NCI-H748 treated with DMSO at 0.1 percent for 48 hours (cell line): Measurements from ENCODE around the gene FAAP20.

ENCODE experiments used
- DNase-seq: peaks from one replicate; lab custom pipeline; 2025; lab: John Stamatoyannopoulos, UW

The FAAP20 gene, protein sequence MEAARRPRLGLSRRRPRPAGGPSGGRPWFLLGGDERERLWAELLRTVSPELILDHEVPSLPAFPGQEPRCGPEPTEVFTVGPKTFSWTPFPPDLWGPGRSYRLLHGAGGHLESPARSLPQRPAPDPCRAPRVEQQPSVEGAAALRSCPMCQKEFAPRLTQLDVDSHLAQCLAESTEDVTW

DNA sequence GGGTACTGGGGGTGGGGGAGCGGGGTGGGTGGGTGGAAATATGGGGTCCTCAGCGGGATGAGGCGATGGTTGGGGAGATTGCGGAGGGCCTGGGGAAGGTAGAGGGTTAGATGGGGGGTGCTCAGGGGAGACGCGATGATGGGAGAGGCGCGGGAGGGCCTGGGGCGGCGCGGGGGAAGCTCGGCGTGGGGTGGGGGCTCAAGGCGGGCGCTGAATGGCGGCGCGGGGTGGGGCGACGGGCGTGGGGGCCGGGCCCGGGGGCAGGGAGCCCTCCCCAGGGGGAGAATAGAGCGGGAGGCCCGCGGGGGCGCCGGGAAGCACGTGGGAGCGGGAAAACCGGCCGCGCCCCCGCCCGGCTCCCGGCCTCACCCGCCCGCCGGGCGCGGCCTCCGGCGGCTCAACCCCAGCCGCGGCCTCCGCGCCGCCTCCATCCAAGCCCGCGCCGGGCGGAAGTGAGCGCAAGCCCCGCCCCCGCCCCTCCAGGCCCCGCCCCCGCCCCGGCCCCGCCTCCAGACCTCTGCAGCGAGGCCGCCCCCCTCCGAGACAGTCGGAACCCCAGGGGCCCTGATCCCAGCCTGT lies at the start of gene FAAP20:
Gene FAAP20, minus strand, starts transcription at position 454 of the 579 bp plus-strand sequence. Its CDS starts 23 bp downstream, at position 431.
- no peak for DNase-seq

DNA sequence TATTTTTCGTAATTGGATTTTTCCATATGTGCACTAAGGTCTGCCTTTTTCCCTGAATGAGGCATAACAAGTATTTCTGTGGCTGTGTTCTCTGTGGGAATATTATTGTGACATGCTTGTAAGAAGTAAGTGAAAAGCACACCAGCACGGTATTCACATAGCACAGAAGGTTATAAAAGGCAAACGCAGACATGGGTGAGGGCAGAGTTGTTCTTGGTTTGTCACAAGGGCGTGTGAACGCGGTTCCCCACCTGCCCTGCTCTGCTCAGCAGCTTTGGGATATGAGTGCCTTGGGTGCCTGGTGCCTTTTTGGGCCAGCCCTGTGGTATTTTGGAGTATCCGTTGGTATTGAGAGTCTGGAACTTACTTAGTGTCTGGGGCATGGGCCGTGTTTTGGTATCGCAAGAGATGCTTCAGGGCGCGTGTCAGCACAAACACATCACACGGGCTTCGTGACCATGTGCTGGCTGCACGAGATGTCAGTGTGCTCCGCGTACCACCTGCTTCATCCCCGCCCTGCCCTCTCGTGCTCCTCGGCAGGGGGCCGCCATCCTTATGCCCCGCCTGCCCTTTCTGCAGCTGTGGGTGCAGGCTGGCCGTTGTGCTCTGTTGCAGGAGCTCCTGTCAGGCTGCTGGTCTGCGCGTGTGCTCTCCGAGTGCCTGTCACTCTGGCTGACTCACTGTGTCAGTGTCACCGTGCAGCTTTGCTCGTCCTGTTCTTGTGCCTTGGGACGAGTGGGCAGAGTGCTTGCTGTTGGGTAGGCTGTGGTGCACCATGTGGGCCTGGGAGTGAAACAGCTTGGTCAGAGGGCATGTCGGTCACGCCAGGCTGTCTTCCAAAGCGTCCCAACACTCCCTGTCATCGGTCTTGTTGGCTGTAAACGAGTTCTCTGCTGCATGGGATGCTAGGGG lies 48.5 kb upstream of the FAAP20 start:
- no peak for DNase-seq

DNA sequence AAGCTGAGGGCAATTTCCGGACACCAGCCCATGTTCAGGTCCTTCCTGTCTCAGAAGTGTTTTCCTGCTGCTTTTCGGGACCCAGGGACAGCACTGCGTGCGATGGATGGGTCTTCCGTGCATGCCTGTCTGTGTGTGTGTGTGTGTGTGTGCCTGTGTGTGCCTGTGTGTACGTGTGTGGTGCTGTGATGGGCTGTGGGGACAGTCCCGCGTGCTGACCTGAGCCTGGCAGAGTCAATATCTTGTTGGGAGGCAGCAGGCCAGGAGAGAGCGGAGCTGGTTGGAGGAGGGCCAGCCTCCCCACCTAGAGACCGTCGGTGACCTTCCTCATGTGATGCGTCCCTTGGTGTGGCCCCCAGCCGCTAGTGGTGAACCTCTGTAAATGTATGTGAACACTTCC lies 47.2 kb upstream of the FAAP20 start:
- DNase-seq, result no peak

DNA sequence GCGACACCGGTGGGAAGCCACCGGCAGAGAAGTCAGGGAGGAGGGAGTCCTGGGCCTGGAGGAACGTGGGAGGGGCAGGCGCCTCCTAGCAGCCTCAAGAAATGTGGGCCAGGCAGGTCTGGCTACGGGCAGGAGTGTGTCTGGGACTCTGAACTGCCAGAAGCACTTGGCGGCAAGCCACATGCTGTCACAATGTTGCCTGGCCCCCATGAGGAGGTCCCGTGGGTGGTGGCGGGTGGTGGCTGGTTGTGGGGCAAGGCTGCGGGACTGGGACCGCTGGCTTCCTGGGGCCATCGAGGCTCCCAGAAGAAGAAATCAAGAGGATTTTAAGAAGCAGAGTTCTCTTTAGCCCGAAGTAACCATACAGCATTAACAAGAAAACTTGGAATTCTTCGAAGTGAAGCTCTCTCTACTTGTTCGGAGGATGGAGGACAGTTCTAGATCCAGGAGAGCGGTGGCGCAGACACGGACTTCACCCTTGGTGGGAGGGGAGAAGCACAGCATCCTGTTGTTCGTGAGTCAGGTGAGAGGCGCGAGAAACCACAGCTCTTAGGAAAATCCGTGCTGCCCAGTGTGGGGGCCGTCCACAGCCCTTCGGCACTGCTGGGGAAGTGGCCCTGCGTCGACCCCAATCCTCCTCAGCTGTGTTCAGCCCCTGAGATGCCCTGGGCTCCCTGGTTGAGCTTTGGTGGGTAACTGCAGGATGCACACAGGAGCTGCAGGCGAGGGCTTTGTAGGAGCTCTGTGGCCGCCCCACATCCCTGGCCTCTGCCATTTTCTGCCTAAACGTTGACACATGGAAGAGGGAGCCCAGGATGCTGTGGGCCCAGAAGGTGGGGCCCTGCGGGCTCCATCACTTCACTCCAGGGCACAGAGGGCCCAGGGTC lies 45.9 kb upstream of the FAAP20 start:
- DNase-seq, result no peak

DNA sequence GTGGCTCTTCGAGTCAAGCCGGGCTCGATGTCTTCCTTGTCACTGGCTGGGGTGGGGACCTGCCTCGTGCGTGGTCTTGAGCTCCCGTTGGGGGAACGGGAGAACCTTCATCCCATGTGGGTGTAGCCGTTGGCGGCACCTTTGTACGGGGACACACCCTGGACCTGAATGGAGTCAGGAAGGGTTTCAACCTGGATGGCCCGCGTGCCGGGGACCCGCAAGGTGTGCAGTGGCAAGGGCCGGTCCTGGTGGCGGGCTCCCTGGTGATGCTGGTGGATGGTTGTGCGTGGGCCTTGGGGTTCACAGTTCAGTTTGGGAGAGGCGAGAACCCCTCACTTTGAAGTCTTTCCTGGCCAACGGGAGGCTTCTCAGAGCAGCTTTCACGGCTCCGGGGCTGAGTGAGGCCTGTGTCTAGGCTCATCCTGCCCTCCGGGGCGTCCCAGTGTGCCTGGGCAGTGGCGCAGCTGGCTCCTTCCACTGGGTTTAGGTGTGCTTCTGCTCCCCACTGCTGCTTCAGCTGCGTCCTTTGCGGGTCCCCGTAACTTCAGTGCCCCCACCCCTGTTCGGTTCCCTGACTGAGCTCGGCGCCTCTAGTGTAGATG lies 44.9 kb upstream of the FAAP20 start:
- no peak for DNase-seq

DNA sequence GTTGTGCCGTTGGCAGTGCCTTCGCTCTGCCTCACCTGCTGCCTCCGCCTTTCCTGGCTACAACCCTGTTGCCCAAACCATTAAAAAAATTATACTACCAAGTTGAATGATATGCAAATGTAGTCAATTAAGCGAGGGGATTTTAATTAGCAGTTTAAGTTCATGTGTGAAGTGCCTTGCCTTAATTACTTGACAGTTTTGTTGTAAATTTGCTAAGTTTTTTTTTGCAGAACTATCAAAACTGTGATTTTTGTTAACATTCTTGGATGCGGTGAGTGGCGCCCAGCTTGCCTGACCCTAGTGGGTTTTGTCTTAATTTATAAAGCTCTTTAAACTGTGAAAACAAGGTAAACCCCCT lies 44.4 kb upstream of the FAAP20 start:
- DNase-seq, result no peak

DNA sequence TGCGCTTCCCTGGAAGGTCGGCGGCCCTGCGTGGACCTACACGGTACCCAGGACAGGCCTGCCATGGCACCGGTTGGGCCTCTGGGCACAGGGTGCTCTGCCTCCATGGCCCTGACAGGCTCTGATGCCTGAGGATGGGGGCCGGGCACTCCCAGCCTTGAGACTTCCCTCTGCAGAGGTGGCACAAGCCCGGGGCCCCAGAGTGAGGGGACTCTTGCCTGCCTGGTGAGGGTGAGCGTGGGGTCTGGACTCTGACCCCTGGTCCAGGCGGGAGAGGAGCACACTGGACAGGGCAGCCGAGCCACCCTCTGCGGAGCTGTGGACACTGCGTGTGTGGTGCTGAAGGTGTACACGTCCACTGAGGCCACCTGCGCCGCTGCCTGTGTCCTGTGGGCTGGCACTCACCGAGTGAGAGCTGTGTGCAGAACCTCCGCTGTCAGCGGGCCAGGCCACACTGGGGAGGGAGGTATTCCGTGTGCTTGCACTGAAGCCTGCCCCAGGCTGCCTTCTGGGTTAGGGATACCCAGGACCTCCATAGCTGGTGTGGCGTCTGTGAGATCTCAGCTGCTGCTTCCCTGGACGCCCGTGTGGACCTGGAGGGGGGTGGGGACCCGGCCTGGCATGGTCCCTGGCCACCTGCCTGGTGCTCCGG lies 43.9 kb upstream of the FAAP20 start:
- DNase-seq, result no peak

DNA sequence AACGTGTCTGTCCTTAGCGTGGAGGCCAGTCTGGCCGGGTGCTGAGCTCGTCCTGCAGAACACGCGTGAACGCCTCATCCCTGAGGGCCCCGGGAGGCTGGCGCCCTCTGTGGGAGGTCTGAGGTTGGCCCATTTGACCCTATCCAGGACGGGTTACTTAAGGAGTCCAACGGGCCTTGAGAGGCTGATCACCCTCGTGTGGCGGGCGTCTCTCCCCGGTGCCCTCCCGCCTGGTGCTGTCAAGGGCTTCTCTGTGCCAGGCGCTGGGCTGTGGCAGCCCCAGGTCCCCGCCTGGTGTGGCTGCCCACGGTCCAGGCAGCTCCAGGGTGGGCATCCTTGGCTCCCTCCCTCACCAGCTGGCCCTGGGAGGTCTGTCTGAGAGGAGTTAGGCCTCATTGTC lies 43.2 kb upstream of the FAAP20 start:
- DNase-seq, result no peak

DNA sequence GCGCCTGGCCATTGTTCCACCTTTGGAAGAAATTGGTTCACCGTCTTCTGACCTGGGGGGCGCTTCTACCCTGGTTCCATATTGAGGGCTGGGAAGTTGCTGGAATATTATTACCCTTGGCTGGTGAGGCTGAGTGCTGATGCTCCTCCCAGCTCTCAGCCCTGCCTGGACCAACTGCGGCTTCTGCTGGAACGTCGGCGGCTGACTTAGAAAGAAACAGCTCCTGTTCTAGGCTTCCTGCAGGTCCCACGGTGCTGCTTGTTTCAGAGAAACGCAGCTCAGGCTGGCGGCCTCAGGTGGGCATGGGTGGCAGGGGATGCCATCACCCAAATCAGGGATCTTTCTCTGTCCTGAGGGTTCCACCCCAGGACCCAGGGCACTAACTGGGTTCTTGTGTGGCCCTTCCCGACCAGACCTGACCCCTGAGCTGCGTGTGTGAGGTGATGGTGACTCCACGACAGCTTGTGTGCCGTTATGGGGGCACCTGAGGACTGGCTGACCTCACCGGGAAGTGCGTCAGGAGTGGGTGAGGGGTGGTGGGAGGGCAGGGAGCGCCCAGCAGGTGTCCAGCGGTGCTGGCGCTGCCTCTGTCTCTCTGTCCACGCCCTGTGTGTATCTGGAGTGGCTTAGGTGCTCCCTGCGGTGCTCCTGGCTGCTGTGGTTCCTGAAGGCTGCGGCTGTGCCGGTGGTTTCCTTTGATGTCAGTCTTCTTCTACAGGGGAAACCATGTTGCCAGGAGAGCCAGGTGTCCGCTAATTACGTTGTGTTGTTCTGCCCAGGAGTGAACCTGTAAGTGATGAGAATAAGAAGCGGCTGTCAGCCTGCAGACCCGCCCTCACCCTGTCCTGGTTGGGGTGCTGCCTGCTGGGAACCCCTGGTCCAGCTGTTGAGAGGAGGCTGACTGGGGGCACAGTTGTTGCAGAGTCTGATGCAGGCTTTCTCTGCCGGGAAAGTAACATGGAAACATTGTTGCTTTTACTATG lies 42.4 kb upstream of the FAAP20 start:
- no peak for DNase-seq

DNA sequence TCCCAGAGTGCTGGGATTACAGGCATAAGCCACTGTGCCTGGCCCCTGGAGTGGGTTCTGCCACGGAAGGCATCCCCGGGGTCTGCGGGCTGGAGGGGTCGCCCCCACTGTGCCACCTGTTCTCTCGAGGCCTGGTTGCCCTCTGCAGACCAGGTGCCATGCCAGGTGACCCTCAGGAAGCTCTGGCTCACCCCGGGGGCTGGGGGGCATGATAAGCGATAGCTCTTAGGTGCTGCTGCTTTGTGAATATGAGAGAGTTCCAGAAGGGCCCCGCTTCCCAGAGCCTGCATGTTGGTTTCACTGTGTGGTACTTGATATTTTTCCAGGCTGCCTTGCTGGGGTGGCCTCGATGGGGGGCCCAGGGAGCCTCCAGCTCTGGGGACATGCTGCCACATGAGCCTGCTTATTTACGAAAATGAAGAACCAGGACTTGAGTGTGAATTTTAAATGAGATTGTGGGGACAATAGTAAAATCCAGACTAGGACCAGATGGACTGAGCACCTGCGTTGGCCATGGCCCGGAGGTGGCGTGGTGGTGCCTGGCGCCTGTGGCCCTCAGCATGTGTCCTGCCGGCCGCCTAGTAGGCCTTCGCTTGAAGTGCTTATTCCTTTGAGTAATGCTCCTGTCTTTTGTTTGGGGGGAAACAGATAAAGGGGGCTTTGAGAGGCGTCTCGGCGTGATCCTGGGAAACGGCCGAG lies 40.9 kb upstream of the FAAP20 start:
- no peak for DNase-seq

DNA sequence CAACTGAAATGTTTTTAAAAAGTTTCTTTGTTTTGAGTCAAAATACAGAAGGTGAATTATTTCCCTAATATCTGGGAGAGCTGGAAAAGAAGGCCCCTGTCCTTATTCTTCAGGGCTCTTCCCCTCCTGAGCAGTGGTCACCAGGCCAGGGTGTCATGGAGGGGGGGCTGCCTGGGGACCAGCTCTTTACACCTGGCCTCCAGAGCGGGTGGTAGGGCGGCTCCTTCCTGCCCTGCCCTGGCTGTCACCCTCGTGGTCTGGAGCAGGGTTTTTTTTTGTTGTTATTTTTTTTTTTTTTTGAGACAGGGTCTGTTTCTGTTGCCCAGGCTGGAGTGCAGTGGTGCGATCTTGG lies 40.2 kb upstream of the FAAP20 start:
- DNase-seq, result no peak

DNA sequence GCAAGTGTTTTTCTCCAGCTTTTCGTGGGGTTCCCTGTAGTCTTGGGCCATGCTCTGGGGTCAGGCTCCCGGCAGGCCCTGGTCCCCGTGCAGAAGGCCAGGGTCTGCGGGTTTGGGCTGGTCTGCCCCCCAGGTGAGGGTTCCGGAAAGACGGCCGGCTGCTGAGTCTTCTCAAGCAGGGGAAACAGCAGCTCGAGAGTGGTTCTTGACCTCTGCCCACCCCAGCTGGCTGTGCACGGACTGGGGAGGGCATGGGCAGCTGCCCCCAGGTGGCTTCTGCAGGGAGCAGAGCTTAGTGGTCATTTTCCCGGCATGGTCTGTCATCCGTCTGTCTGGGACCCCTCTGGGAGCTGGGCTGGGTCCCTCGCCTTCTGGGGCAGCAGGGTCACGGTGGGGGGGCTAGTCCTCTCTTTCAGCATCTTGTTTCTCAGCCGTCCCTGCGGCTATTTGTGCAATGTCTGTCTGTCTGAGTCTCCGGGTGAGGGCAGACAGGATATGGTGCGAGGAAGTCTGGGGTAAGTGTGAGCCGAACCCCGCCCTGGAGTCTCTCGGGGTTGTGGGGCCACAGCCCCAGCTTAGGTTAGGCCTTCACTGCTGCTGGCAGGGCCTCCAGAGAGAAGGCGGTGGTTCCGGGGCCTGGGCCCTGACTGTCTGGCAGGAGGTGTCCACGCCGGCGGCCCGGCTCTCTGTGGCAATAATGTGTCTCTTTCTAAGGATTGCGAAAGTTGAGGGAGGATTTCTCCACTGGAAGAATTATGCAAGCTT lies 39.6 kb upstream of the FAAP20 start:
- DNase-seq, result no peak

DNA sequence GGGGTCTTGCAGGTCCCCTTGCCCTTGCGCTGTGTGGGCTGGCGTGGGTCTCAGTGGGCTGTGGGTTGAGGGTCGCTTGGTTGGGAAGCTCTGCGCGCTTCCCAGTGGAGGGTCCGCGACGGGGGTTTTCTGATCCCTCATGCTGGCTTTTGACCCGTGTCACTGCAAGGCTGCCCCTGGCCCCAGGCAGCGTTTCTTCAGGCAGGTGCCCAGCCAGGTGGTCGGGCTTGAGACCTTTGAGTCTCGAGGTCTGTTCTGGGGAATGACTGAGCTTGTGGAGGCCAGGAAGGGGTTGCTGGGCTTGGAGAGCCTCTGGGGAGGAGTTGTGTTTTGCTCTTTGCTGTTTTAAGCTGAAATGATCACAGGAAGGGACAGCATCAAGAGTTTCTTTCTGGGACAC lies 38.9 kb upstream of the FAAP20 start:
- no peak for DNase-seq

DNA sequence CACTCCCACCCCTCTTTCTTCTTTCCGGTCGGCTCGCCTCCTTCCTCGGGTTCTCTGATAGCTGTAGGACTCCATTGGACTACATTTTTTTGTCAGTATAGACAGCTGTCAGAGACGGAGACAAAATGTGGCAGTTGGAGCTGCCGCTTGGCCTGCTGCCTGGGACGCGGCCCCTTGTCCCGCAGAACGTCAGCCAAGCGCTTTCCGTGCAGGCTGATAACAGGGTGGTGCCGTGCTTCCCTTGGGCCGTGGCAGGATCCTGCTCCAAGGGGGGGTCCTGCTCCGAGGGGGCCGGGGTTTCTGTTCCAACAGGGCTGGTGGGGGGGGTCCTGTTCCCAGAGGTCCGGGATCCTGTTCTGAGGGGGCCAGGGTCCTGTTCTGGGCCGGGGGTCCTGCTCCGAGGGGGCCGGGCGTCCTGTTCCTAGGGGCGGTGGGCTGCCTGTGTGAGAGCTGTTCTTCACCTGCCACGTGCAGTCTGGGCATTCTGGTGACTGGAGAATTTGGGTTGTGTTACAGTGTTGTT lies 38.4 kb upstream of the FAAP20 start:
- no peak for DNase-seq

DNA sequence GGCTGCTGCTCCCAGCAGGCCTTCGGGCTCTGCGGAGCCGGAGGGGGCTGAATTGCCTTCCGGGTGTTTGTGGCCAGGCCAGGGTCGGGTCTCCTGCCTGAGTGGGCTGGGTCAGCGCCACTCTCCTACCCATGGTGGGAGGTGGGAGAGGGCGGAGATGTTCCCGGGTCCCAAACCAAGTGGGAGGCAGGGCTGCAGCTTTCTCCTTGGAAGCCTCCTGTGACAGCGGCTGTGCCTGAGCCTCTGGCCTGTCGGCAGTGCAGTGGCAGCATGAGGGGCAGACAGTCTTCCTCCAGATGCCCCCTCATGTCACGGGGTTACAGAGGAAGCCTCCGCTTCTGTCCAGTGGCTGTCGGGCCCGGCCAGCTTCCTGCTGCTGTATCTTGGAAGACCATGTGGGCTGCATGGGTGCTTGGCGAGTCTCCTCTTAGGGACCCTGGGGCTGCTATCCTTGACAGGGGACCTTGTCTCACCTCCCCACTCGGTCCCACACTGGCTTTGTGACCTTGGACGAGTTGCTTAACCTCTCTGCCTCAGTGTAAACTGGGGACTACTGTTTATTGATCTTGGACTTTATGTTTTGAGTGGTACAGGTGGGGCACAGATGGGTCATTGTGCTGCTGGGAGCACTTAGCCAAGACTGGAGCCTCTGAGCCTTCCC lies 37.8 kb upstream of the FAAP20 start:
- DNase-seq, result no peak

DNA sequence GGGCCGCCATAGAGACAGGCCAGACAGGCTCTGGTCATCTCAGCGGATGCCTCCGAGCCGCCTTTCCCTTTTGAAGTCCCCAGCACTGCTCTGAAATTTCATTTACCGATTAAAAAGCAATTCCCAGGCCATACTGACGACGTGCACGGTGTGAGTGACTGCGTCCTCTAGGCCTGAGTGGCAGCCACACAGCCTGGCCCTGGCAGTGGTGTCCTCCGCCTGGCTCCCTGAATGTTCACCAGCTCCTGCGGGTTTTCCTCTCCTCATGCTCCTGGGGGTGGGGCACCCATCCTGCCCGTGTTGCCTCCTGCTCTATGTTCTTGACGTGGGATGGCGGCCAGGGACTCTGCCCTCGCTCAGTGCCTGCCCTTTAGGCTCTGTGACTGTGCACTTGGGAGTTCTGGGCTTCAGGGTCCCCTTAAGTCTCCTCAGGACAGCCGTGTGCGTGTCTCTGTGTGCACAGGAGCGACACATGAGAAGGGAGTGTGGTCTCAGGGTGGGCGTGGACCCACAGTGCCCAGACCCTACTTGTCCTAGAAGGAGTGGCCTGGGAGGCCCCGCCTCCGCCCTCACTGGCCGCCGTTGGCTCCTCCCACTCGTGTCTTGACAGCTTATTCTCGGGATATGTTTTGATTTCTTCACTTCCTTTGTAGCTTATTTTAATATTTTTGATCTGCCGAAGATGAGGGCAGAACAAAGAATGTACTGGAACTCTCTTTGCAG lies 37.1 kb upstream of the FAAP20 start:
- no peak for DNase-seq

DNA sequence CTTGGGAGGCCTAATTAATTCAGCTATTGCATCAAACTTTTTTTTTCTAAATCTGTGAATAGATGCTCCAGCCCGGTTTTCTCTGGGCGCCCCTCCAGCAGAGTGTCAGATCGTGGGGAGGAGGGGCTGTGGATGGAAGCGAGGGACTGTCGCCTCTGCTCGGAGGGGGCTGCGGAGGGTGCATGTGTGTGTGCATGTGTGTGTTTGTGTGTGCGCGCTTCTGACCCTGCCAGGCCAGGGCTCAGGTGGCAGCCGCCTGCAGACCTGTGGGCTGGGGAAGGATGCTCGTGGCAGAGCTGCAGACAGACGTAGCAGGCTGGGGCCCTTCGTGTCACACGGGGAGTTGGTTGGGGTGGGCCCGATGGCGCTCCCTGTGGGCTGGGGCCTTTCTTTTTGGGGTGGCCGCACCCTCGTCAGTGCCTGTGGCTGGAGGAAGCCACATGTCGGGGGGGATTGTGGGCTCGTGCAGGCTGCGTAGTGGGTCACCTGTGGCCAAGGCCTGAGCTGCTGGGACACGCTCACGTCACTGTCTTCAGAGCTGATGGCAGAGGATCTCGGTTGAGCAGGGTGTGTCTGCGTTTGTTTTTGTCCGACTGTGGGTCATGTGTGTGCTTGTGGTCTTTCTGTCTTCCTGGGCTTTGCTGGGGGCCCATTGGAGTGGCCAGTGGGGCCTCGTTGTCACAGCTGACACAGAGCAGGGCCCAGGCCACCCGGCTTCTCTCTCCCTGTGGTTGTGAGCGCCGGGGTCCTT lies 36.4 kb upstream of the FAAP20 start:
- DNase-seq, result no peak
